Endodermal cell (in vitro differentiated cells): ENCODE data around the gene BRI3BP. TPM values are rescaled to one million over a fixed set of nuclear protein-coding genes. Genes with fewer than 3 reads are reported as not detected.

ENCODE experiments used
- DNase-seq: peaks from one replicate; pipeline ENCODE4 v3.0.0-alpha.2; 2017
- H3K27ac ChIP-seq: 2 replicates; pipeline ENCODE4 v1.5.1; 2013; ENCODE audit warnings: mild to moderate bottlenecking, low read depth, low read length, moderate library complexity
- H3K27me3 ChIP-seq: 2 replicates; pipeline ENCODE4 v1.6.1; 2013; ENCODE audit warnings: mild to moderate bottlenecking, low read length, moderate library complexity; ENCODE audit not compliant: insufficient read depth, control insufficient read depth, poor library complexity, severe bottlenecking
- H3K36me3 ChIP-seq: 2 replicates; pipeline ENCODE4 v1.7.0; 2013; ENCODE audit warnings: mild to moderate bottlenecking, low read length, moderate library complexity; ENCODE audit not compliant: control insufficient read depth, insufficient read depth
- H3K4me1 ChIP-seq: one replicate; pipeline ENCODE4 v1.7.0; 2013; ENCODE audit warnings: low read length; ENCODE audit not compliant: control insufficient read depth, insufficient read depth
- H3K4me3 ChIP-seq: 2 replicates; pipeline ENCODE4 v1.5.1; 2013; ENCODE audit warnings: mild to moderate bottlenecking, low read length, moderate library complexity
- H3K9ac ChIP-seq: 2 replicates; pipeline ENCODE4 v1.6.1; 2013; ENCODE audit warnings: mild to moderate bottlenecking, low read length, moderate library complexity; ENCODE audit not compliant: poor library complexity, severe bottlenecking; ENCODE audit errors: extremely low read depth
- H3K9me3 ChIP-seq: 2 replicates; pipeline ENCODE4 v1.6.1; 2013; ENCODE audit warnings: mild to moderate bottlenecking, low read length, moderate library complexity; ENCODE audit not compliant: control insufficient read depth
- H3K27ac Mint-ChIP-seq: 2 replicates; pipeline ENCODE4 v1.8.0; 2020; ENCODE audit warnings: mixed read lengths
- H3K27me3 Mint-ChIP-seq: 2 replicates; pipeline ENCODE4 v1.8.0; 2021; ENCODE audit warnings: mild to moderate bottlenecking, mixed read lengths; ENCODE audit not compliant: insufficient read depth
- H3K36me3 Mint-ChIP-seq: 2 replicates; pipeline ENCODE4 v1.8.0; 2020; ENCODE audit warnings: low read depth, mixed read lengths
- H3K4me1 Mint-ChIP-seq: 2 replicates; pipeline ENCODE4 v1.8.0; 2020; ENCODE audit warnings: mixed read lengths
- H3K4me3 Mint-ChIP-seq: 2 replicates; pipeline ENCODE4 v1.8.0; 2020; ENCODE audit warnings: mild to moderate bottlenecking, moderate library complexity, mixed read lengths
- H3K9me3 Mint-ChIP-seq: 2 replicates; pipeline ENCODE4 v1.8.0; 2020; ENCODE audit warnings: mild to moderate bottlenecking, mixed read lengths
- CTCF ChIP-seq: fragments of 200-600 bp; sonication (generic); conservative IDR thresholded peaks from 2 replicates; pipeline ENCODE4 v1.5.0; 2021; ENCODE audit warnings: antibody characterized with exemption, mild to moderate bottlenecking
- WGBS, 2 experiments: methylation state at CpG; one replicate each; pipeline versions ENCODE4 v1.1.5 to v1.1.7; 2013; ENCODE audit warnings: missing lambda C conversion rate in 2 of 2, mixed read lengths in 1 of 2; ENCODE audit not compliant: insufficient coverage in 1 of 2, insufficient read length in 1 of 2; 5-methylcytosine and 5-hydroxymethylcytosine counted together
- total RNA-seq, 2 donors: library from RNA; stranded (reverse); fragmentation: NEBNext Ultra II Directional in 1 of 2; extraction: Animal tissue kit (Norgen Biotek cat#: 25700) in 1 of 2; gene quantifications; 2 replicates in 1 of 2; 3 replicates in 1 of 2; pipeline ENCODE4 v1.2.1, GENCODE V29; 2021

The BRI3BP gene
- total RNA-seq, 2 donors from 2014 or later: 10.5 to 16.0 TPM

GRCh38 chr12:125079084-125079483 is 85.6 kb downstream of the BRI3BP start:
- TF ChIP-seq CTCF: no peak
- WGBS, 2 experiments: 97 to 100% methylated on average over 4 to 10 of the region's 10 CpGs
- Mint-ChIP-seq H3K4me3 (no peak overlapping the region), H3K9me3 (no peaks in the 10 kb centered on the region), H3K36me3 (peaks cover 75% of the 10 kb centered on the region), H3K27me3 (no peaks in the 10 kb centered on the region), H3K27ac (no peak overlapping the region), H3K4me1 (no peaks in the 10 kb centered on the region)
- Histone ChIP-seq H3K27ac (no peak overlapping the region), H3K9ac (no peak overlapping the region), H3K9me3 (no peaks in the 10 kb centered on the region), H3K4me3 (no peak overlapping the region), H3K36me3 (peaks cover 70% of the 10 kb centered on the region), H3K4me1 (no peaks in the 10 kb centered on the region), H3K27me3 (no peaks in the 10 kb centered on the region)
- DNase-seq: no peak

- Mint-ChIP-seq H3K36me3 (peaks cover 81% of the 10 kb centered on the region), H3K4me3 (no peak overlapping the region), H3K4me1 (no peaks in the 10 kb centered on the region), H3K9me3 (no peaks in the 10 kb centered on the region), H3K27me3 (no peaks in the 10 kb centered on the region), H3K27ac (no peak overlapping the region)
- H3K9ac ChIP-seq: no peak overlapping the region
- H3K9me3 ChIP-seq: no peaks in the 10 kb centered on the region
- TF ChIP-seq CTCF: no peak
- no peaks in the 10 kb centered on the region for H3K27me3 ChIP-seq
- no peak for DNase-seq
- H3K27ac ChIP-seq: no peak overlapping the region
- H3K36me3 ChIP-seq: peaks cover 75% of the 10 kb centered on the region
- WGBS, 2 experiments: 92 to 95% methylated on average over 13 to 15 of the region's 15 CpGs
- H3K4me1 ChIP-seq: no peaks in the 10 kb centered on the region
- H3K4me3 ChIP-seq: no peak overlapping the region
Observed at GRCh38 chr12:125079648-125080645, 86.5 kb downstream of the BRI3BP start.

Other genes with a start within 250 kb of the BRI3BP start
- gene SCARB1, start 129.8 kb upstream of the BRI3BP start, total RNA-seq: 10 to 100 TPM; 33.0 to 36.2 TPM
- 100 to 1,000 TPM; 580 to 625 TPM for gene UBC, start 79.0 kb upstream of the BRI3BP start, total RNA-seq
- gene DHX37, start 4.5 kb upstream of the BRI3BP start, total RNA-seq: 10 to 100 TPM; 16.6 to 22.8 TPM
- gene AACS, start 71.8 kb downstream of the BRI3BP start, total RNA-seq: 10 to 100 TPM; 55.4 to 71.9 TPM
- 10 to 100 TPM; 19.5 to 47.0 TPM for gene TMEM132B, start 192.7 kb downstream of the BRI3BP start, total RNA-seq